Measurements from ENCODE around the gene KRTAP4-16. TPM values are rescaled to one million over a fixed set of nuclear protein-coding genes. Genes with fewer than 3 reads are reported as not detected.

KRTAP4-16 gene
- total RNA-seq, 4 donors from 2014 or later = not detected

- Histone ChIP-seq H3K36me3 (no peaks in the 10 kb centered on the region), H3K4me1 (no peaks in the 10 kb centered on the region), H3K4me3 (no peak overlapping the region), H3K27ac (no peak overlapping the region), H3K9me3 (peaks cover 0 to 7% (median 0%) of the 10 kb centered on the region in 3 donors), H3K27me3 (peaks cover 28% of the 10 kb centered on the region)
- TF ChIP-seq POLR2AphosphoS5 (IDR thresholded peaks at IDR 0.05) = no peak
- TF ChIP-seq, protein P1, sequence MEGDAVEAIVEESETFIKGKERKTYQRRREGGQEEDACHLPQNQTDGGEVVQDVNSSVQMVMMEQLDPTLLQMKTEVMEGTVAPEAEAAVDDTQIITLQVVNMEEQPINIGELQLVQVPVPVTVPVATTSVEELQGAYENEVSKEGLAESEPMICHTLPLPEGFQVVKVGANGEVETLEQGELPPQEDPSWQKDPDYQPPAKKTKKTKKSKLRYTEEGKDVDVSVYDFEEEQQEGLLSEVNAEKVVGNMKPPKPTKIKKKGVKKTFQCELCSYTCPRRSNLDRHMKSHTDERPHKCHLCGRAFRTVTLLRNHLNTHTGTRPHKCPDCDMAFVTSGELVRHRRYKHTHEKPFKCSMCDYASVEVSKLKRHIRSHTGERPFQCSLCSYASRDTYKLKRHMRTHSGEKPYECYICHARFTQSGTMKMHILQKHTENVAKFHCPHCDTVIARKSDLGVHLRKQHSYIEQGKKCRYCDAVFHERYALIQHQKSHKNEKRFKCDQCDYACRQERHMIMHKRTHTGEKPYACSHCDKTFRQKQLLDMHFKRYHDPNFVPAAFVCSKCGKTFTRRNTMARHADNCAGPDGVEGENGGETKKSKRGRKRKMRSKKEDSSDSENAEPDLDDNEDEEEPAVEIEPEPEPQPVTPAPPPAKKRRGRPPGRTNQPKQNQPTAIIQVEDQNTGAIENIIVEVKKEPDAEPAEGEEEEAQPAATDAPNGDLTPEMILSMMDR (IDR thresholded peaks at IDR 0.05) = no peak
- no peak for TF ChIP-seq EP300 (IDR thresholded peaks at IDR 0.05)
- no peak for TF ChIP-seq POLR2A (IDR thresholded peaks at IDR 0.05)
- no peak for ATAC-seq
Observed at GRCh38 chr17:41052566-41052965, 49.4 kb downstream of the KRTAP4-16 start.

Other genes with a start within 250 kb of the KRTAP4-16 start
- not detected for gene KRT12, start 235.0 kb downstream of the KRTAP4-16 start, total RNA-seq
- not detected for gene KRT20, start 217.0 kb downstream of the KRTAP4-16 start, total RNA-seq
- gene KRT23, start 164.6 kb downstream of the KRTAP4-16 start, total RNA-seq = 1 to 10 TPM in 1 of 4 donors, not detected in 3; 6.1 TPM
- not detected for gene KRT39, start 135.3 kb downstream of the KRTAP4-16 start, total RNA-seq
- gene KRT40, start 117.9 kb downstream of the KRTAP4-16 start, total RNA-seq = not detected
- not detected for gene KRTAP3-3, start 108.0 kb downstream of the KRTAP4-16 start, total RNA-seq
- not detected for gene KRTAP3-2, start 102.3 kb downstream of the KRTAP4-16 start, total RNA-seq
- not detected for gene KRTAP3-1, start 93.1 kb downstream of the KRTAP4-16 start, total RNA-seq
- not detected for gene KRTAP1-5, start 75.0 kb downstream of the KRTAP4-16 start, total RNA-seq
- not detected for gene KRTAP1-4, start 72.0 kb downstream of the KRTAP4-16 start, total RNA-seq
- not detected for gene KRTAP1-3, start 67.3 kb downstream of the KRTAP4-16 start, total RNA-seq
- not detected for gene KRTAP1-1, start 60.8 kb downstream of the KRTAP4-16 start, total RNA-seq
- not detected for gene KRTAP2-1, start 54.9 kb downstream of the KRTAP4-16 start, total RNA-seq
- gene KRTAP2-2, start 47.0 kb downstream of the KRTAP4-16 start, total RNA-seq = not detected
- gene KRTAP2-3, start 42.1 kb downstream of the KRTAP4-16 start, total RNA-seq = not detected
- gene KRTAP2-4, start 36.3 kb downstream of the KRTAP4-16 start, total RNA-seq = not detected
- gene KRTAP4-7, start 18.1 kb downstream of the KRTAP4-16 start, total RNA-seq = not detected
- gene KRTAP4-8, start 4.1 kb downstream of the KRTAP4-16 start, total RNA-seq = not detected
- not detected for gene KRTAP4-9, start 3.2 kb upstream of the KRTAP4-16 start, total RNA-seq
- gene KRTAP4-11, start 16.2 kb upstream of the KRTAP4-16 start, total RNA-seq = not detected
- gene KRTAP4-12, start 22.0 kb upstream of the KRTAP4-16 start, total RNA-seq = not detected
- gene KRTAP4-6, start 38.3 kb upstream of the KRTAP4-16 start, total RNA-seq = not detected
- gene KRTAP4-5, start 47.6 kb upstream of the KRTAP4-16 start, total RNA-seq = not detected
- not detected for gene KRTAP4-4, start 58.5 kb upstream of the KRTAP4-16 start, total RNA-seq
- gene KRTAP4-3, start 66.0 kb upstream of the KRTAP4-16 start, total RNA-seq = not detected
- gene KRTAP4-2, start 76.0 kb upstream of the KRTAP4-16 start, total RNA-seq = not detected
- not detected for gene KRTAP4-1, start 82.7 kb upstream of the KRTAP4-16 start, total RNA-seq
- not detected for gene KRTAP9-1, start 87.7 kb upstream of the KRTAP4-16 start, total RNA-seq
- not detected for gene KRTAP9-2, start 124.4 kb upstream of the KRTAP4-16 start, total RNA-seq
- gene KRTAP9-3, start 130.2 kb upstream of the KRTAP4-16 start, total RNA-seq = not detected
- not detected for gene KRTAP9-8, start 135.8 kb upstream of the KRTAP4-16 start, total RNA-seq
- not detected for gene KRTAP9-4, start 147.5 kb upstream of the KRTAP4-16 start, total RNA-seq
- gene KRTAP9-9, start 153.2 kb upstream of the KRTAP4-16 start, total RNA-seq = not detected
- not detected for gene KRTAP9-6, start 163.2 kb upstream of the KRTAP4-16 start, total RNA-seq
- gene KRTAP9-7, start 173.5 kb upstream of the KRTAP4-16 start, total RNA-seq = under 1 TPM in 1 of 4 donors, not detected in 3; 0.66 TPM
- gene KRTAP29-1, start 200.6 kb upstream of the KRTAP4-16 start, total RNA-seq = not detected
- not detected for gene KRTAP16-1, start 207.1 kb upstream of the KRTAP4-16 start, total RNA-seq
- not detected for gene KRTAP17-1, start 213.5 kb upstream of the KRTAP4-16 start, total RNA-seq
- gene KRT33A, start 248.6 kb upstream of the KRTAP4-16 start, total RNA-seq = not detected